Thymus (tissue), 11 donors: ENCODE measurements around the gene TM4SF4. TPM values are rescaled to one million over a fixed set of nuclear protein-coding genes. Genes with fewer than 3 reads are reported as not detected.

Source experiments
- DNase-seq, 9 donors: peaks; one replicate each; pipeline ENCODE4 v3.0.0-alpha.2; 2013; ENCODE audit warnings: low spot score in 9 of 9, low read depth in 6 of 9, missing footprints in 1 of 9
- H3K27ac ChIP-seq, 2 donors: one replicate each; pipeline ENCODE4 v1.5.1; 2013; ENCODE audit warnings: control low read depth in 1 of 2, low read depth in 1 of 2, low read length in 1 of 2, mild to moderate bottlenecking in 1 of 2, moderate library complexity in 1 of 2
- H3K27me3 ChIP-seq, 2 donors: one replicate each; pipeline ENCODE4 v1.5.1; 2013; ENCODE audit warnings: low read length in 1 of 2; ENCODE audit not compliant: control insufficient read depth in 2 of 2, insufficient read depth in 1 of 2
- H3K36me3 ChIP-seq, 2 donors: one replicate each; pipeline ENCODE4 v1.5.1; 2013; ENCODE audit warnings: low read length in 1 of 2, mild to moderate bottlenecking in 1 of 2, moderate library complexity in 1 of 2; ENCODE audit not compliant: control insufficient read depth in 2 of 2, insufficient read depth in 2 of 2
- H3K4me1 ChIP-seq, 2 donors: one replicate each; pipeline ENCODE4 v1.5.1; 2013; ENCODE audit warnings: low read length in 2 of 2; ENCODE audit not compliant: control insufficient read depth in 2 of 2, insufficient read depth in 2 of 2
- H3K4me3 ChIP-seq, 2 donors: one replicate each; pipeline ENCODE4 v1.5.1; 2013; ENCODE audit warnings: low read length in 2 of 2, control low read depth in 1 of 2, mild to moderate bottlenecking in 1 of 2
- H3K9me3 ChIP-seq, 2 donors: one replicate each; pipeline ENCODE4 v1.5.1; 2013; ENCODE audit warnings: low read length in 1 of 2, mild to moderate bottlenecking in 1 of 2; ENCODE audit not compliant: control insufficient read depth in 2 of 2, insufficient read depth in 1 of 2
- WGBS: extraction: QIAGEN DNeasy Blood & Tissue Kit; methylation state at CpG from one replicate; pipeline ENCODE4 v1.1.7; 2013; 5-methylcytosine and 5-hydroxymethylcytosine counted together
- polyA plus RNA-seq: library from polyadenylated mRNA; stranded (reverse); fragments of 200-250 nt; gene quantifications from one replicate; pipeline ENCODE4 v1.2.3, GENCODE V29; 2013
- total RNA-seq: library from RNA; stranded (reverse); fragments of 120-200 nt; gene quantifications from one replicate; pipeline ENCODE4 v1.2.4, GENCODE V29; 2013
- donor health status: healthy.

Gene TM4SF4
- total and polyA plus RNA-seq, 2 donors, result 0.07 to 0.09 TPM

DNA sequence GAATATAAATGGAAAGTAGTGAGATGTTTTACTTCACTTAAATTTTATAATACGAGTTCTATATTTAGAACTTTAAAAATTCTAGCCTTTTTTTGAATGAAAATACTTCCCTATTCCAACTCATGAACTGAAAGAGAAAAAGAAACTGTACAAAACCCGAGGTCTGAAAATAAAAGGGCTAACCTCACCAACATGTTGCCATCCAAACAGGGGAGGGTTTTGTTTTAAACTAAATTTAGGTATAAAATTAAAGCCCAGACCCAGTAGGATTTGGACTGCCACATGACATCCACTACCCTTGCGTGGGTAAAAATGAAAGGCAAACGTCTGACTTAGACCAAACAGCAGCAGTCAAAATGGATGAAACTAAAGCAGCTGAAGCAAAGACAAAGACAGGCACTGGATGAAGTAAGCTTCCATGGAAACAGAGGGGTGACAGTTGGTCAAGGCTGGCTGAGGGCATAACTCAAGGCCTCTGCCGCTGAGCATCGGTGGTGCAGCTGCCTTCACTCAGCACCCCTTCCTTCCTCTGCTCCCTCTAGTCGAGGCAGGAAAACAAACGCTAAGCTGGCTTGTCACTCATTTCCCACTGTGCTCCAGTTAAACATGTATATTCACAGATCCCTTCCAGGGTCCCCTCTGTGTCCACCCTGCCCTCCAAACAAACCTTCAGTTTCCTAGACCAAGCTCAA, 58.1 kb downstream of the TM4SF4 start:
- Histone ChIP-seq H3K4me1 (no peaks in the 10 kb centered on the region), H3K9me3 (no peaks in the 10 kb centered on the region), H3K36me3 (no peaks in the 10 kb centered on the region), H3K4me3 (no peak overlapping the region), H3K27me3 (no peaks in the 10 kb centered on the region), H3K27ac (no peak overlapping the region)
- DNase-seq, result no peak
- 20% methylated on average over 8 of the region's 8 CpGs for WGBS

DNA sequence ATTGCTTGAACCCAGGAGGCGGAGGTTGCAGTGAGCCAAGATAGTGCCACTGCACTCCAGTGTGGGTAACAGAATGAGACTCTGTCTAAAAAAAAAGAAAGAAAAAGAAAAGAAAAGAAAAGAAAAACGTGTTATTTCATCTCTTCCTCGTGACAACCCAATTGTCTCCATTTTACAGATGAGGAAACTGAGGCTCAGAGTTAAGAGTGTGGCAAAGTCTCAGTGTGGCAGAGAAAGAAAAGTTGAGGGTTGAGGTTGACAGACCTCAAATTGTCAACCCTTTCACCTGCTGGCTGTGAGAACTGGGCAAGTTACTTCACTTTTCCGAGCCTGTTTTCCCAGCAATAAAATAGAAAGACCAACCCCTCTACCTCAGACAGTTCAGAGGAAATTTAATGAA, 59.6 kb downstream of the TM4SF4 start:
- no peak for DNase-seq
- no peak overlapping the region for H3K4me3 ChIP-seq
- 97% methylated on average over 4 of the region's 4 CpGs for WGBS
- no peaks in the 10 kb centered on the region for H3K27me3 ChIP-seq
- H3K36me3 ChIP-seq, result no peaks in the 10 kb centered on the region
- no peak overlapping the region for H3K27ac ChIP-seq
- no peaks in the 10 kb centered on the region for H3K4me1 ChIP-seq
- no peaks in the 10 kb centered on the region for H3K9me3 ChIP-seq

DNA sequence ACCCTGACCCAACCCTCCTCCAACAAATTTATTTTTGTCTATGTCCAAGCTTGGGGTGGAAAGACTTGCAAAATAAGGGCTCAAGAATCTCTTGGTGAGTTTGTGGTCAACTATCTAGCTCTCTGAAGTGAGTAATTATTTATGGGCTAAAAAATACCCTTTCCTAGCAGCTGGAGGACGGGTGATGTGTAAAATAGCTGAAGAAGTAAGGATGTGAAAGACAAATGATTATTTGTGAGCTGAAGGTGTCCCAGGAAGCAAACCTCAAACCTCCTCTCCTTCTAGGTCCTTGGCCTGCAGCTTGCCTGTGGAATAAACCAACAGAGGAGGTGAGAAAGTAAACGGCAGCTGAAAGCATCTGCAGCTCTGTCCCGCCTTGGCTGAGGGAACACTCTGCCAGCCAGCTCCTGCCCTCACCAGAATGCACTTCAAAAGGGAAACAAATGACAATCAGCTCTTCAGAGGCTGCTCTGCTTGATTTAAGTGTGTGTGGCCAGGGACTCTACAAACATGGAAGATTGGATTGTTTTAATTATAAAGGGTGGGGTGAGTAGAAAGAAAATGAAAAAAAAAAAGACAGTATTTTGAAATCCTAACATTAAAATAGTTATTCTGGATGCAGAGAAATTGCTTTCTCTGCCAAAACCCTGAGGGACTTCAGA, 60.3 kb downstream of the TM4SF4 start:
- no peaks in the 10 kb centered on the region for H3K9me3 ChIP-seq

DNA sequence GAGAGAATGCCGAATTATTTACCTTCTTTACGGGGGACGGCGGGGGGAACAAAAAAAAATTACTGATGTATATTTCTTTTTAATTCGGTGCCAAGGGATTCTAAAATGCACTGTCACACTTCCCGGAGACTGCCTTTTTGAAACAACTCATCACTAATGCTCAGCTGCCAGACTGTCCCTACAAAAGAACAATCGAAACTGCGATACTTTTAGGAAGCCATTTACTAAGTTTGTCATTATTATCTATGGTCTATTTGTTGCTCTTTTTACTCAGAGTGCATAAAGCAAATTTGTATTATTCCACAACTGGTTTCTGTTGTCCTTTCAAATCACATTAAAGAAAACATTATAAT, 60.8 kb downstream of the TM4SF4 start:
- Histone ChIP-seq H3K27ac (no peak overlapping the region), H3K4me3 (no peak overlapping the region), H3K9me3 (no peaks in the 10 kb centered on the region), H3K27me3 (no peaks in the 10 kb centered on the region), H3K4me1 (no peaks in the 10 kb centered on the region), H3K36me3 (no peaks in the 10 kb centered on the region)
- no peak for DNase-seq
- WGBS, result 91% methylated on average over 8 of the region's 8 CpGs

More for the DNA sequence above, 60.3 kb downstream of the TM4SF4 start:
- Histone ChIP-seq H3K27ac (peak overlapping the region in 1 of 2 donors; percentile 15), H3K36me3 (no peaks in the 10 kb centered on the region), H3K4me1 (no peaks in the 10 kb centered on the region), H3K4me3 (no peak overlapping the region), H3K27me3 (no peaks in the 10 kb centered on the region)
- DNase-seq, result no peak
- WGBS, result 52% methylated on average over 3 of the region's 3 CpGs

DNA sequence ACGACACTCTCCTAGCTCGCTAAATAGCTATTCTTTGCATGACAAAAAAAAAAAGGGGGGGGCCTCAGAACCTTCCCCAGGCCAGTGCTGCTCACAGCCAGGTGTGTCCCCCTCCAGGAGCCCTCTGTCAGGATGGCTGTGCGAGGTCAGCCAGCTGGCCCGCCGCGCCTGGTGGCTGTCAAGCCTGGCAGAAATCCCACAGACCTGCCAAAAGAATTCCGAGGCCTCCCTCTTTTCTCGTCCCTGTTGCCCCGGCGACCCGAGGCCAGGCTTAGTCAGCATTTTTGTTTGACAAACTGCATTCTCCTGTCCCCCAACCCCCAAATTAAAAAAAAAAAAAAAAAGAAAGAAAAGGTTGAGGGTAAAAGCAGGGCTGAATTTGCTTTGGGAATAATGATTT, 61.9 kb downstream of the TM4SF4 start:
- Histone ChIP-seq H3K27me3 (no peaks in the 10 kb centered on the region), H3K4me1 (no peaks in the 10 kb centered on the region), H3K36me3 (no peaks in the 10 kb centered on the region), H3K9me3 (no peaks in the 10 kb centered on the region), H3K4me3 (no peak overlapping the region), H3K27ac (peak overlapping the region in 1 of 2 donors; percentile 31)
- DNase-seq, result no peak
- WGBS, result 86% methylated on average over 11 of the region's 11 CpGs

DNA sequence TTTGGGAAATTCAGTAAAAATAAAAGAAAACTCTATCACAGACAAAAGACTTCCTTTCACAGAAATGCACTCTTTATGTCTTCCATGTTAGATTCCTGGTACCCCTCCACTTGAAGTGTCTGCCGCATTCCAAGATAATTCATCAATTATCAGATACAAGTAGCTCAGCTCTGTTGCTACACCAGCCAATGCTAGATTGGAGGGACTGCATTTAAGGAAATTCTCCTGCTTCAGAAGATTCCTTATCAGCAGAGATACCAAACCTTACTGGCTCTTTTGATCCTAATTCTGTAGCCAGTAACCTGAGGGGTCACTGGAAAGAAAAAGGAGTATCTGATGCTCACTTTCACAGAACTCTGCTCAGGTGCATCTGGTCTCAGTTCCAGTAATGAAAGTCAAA, 63.9 kb downstream of the TM4SF4 start:
- no peak for DNase-seq
- Histone ChIP-seq H3K9me3 (no peaks in the 10 kb centered on the region), H3K36me3 (no peaks in the 10 kb centered on the region), H3K4me3 (no peak overlapping the region), H3K4me1 (no peaks in the 10 kb centered on the region), H3K27ac (no peak overlapping the region), H3K27me3 (no peaks in the 10 kb centered on the region)
- 99% methylated on average over 1 of the region's 1 CpG for WGBS

DNA sequence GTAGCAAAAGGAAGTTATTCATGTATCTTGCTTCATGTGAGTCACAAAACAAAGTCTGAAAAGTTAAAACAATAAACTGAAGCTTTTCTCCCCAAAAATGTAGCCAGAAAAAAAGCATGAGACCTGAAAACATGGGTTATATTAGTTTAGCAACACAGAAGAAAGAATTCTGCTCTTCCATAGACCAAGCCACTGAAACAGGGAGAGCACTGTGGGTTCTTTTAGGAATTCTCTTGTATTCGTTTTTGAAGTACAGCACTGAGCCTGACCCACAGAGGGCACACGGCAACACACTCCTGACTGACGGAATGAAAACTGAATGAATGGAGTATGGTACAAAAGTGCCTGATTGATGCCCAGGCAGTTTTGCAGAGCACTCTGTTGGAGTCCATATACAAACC, 66.6 kb downstream of the TM4SF4 start:
- DNase-seq, result no peak
- H3K4me3 ChIP-seq, result no peak overlapping the region
- no peak overlapping the region for H3K27ac ChIP-seq
- H3K4me1 ChIP-seq, result no peaks in the 10 kb centered on the region
- WGBS, result 95% methylated on average over 3 of the region's 3 CpGs
- H3K27me3 ChIP-seq, result no peaks in the 10 kb centered on the region
- no peaks in the 10 kb centered on the region for H3K36me3 ChIP-seq
- H3K9me3 ChIP-seq, result no peaks in the 10 kb centered on the region

DNA sequence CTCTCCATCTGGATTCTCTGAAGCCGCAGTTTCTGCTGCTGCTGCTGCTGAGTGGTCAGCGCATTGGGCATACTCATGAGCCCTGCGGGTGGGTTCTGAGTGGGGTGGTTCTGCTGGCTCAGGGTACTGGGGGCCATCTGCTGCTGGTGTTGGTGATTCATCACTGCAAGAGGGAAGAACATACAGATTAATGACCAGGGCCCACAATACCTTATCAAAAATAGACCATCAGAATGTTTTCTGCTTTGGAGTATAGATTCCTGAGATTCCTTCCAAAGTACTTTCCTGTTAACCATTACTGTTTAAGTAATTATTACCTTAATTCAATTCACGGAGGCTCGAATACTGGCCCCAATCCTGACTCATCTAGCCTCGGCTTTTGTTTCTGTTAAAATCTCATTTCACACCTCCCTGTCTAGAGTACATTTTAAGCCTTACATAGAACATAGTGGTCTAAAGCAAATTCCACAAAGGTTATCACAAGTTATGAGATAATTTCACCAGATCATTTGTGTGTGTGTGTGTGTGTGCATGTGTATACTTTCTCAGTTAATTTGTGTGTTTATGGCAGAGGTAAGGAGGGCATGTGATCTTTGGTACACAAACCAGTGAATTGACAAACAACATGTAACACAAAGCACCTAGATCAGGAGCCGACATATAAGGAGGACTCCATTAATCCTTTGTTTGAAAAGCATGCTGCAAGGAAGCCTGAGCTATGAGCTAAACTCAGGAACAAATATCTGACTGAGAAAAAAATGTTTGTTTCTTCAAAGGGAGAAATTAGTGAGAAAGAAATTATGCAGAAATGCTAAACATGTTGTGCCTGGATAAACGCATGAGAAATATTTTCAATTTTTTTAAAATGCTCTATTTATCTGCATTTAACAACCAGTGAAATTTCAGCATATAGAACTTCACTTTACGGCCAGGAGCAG, 68.1 kb downstream of the TM4SF4 start:
- Histone ChIP-seq H3K4me1 (no peaks in the 10 kb centered on the region), H3K27me3 (no peaks in the 10 kb centered on the region), H3K4me3 (no peak overlapping the region), H3K36me3 (no peaks in the 10 kb centered on the region), H3K9me3 (no peaks in the 10 kb centered on the region), H3K27ac (no peak overlapping the region)
- DNase-seq, result no peak
- 95% methylated on average over 9 of the region's 9 CpGs for WGBS

DNA sequence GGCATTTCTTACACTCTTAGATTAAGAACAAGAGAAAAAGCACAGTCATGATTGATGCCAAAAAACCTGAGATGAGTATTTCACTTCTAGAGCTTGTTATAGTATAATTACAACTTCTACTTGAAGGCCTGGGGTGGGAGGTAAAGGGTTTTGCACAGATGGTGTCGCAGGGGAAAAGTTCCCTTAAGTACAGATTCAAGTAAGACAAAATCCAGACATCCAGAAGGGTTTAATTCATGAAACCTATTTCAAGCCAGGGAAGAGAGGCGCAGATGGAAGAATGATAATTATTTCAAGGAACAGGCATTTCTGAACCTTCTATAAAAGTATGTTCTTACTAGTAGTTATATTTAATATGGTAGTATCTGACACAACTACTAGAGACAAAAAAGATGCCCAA, 70.6 kb downstream of the TM4SF4 start:
- Histone ChIP-seq H3K9me3 (no peaks in the 10 kb centered on the region), H3K36me3 (no peaks in the 10 kb centered on the region), H3K4me1 (no peaks in the 10 kb centered on the region), H3K27ac (no peak overlapping the region), H3K4me3 (no peak overlapping the region), H3K27me3 (no peaks in the 10 kb centered on the region)
- DNase-seq, result no peak
- 98% methylated on average over 2 of the region's 2 CpGs for WGBS
